K562 (cell line): ENCODE data around the gene ENG. TPM values are rescaled to one million over a fixed set of nuclear protein-coding genes. Genes with fewer than 3 reads are reported as not detected.
A peak's percentile ranks its signal among the peaks of the same experiment; 100 is the strongest.

Experiments used
- KLF6 ChIP-seq: fragments of 250-450 bp; sonication (Bioruptor Pico); IDR thresholded peaks from 2 replicates; pipeline ENCODE4 v1.4.0; 2020; ENCODE audit warnings: mild to moderate bottlenecking, moderate library complexity, borderline replicate concordance
- L3MBTL2 ChIP-seq: fragments of 450-650 bp; IDR thresholded peaks from 2 replicates; pipeline ENCODE4 v1.6.1; 2016; ENCODE audit warnings: mild to moderate bottlenecking, moderate library complexity
- LARP7 ChIP-seq: fragments of 450-650 bp; IDR thresholded peaks from 2 replicates; pipeline ENCODE4 v1.6.1; 2016
- NR4A1 ChIP-seq, 2 experiments: fragments of 250-450 bp in 1 of 2; fragments of 450-650 bp in 1 of 2; sonication (Bioruptor Pico) in 1 of 2; IDR thresholded peaks; 2 replicates each; pipeline versions ENCODE4 v1.4.0 to v1.6.1; 2016 to 2020; ENCODE audit warnings: mild to moderate bottlenecking in 2 of 2, missing compliant biosample characterization in 1 of 2, missing genetic modification characterization in 1 of 2, moderate library complexity in 1 of 2
- TAF7 ChIP-seq: fragments of 450-650 bp; IDR thresholded peaks from 2 replicates; pipeline ENCODE4 v1.6.1; 2016; ENCODE audit warnings: missing genetic modification characterization, missing compliant biosample characterization
- U2AF1 ChIP-seq: fragments of 200-400 bp; formaldehyde crosslinking; optimal IDR thresholded peaks from 2 replicates; pipeline ENCODE3; 2017; ENCODE audit warnings: mild to moderate bottlenecking, low read depth, low read length, moderate library complexity
- ZBTB9 ChIP-seq: fragments of 450-650 bp; formaldehyde crosslinking; IDR thresholded peaks from 2 replicates; pipeline ENCODE4 v1.4.0; 2020; ENCODE audit warnings: mild to moderate bottlenecking, moderate library complexity
- ZNF507 ChIP-seq: conservative IDR thresholded peaks from 2 replicates; pipeline ENCODE4 v1.6.1; 2017; ENCODE audit warnings: missing genetic modification characterization, missing compliant biosample characterization
- polyA plus RNA-seq, 8 experiments: library from polyadenylated mRNA; depleted of rRNA in 4 of 8; stranded (reverse) in 5 of 8; unstranded in 3 of 8; fragments of >200 nt; fragmentation: Nextera tagmentation in 2 of 8; fragmentation: Illumina TruSeq in 1 of 8; extraction: Ambion mirVana in 2 of 8; extraction: Trizol in 1 of 8; gene quantifications; 2 replicates each; pipeline versions ENCODE4 v1.2.1 to v1.2.3, GENCODE V29; 2011 to 2014; ENCODE audit warnings: inconsistent platforms in 1 of 8, missing spikeins in 1 of 8
- total RNA-seq, 7 experiments: library from RNA; depleted of rRNA in 6 of 7; stranded (reverse); fragments of >200 nt in 6 of 7; fragmentation: Illumina TruSeq in 2 of 7; extraction: Trizol in 2 of 7; gene quantifications; 2 replicates each; pipeline versions ENCODE4 v1.2.1 to v1.2.3, GENCODE V29; 2011 to 2021; ENCODE audit warnings: low replicate concordance in 1 of 7
- TF ChIP-seq, protein P1 (sequence below): fragments of 200-400 bp; formaldehyde crosslinking; IDR thresholded peaks from 2 replicates; pipeline ENCODE4 v1.6.1; 2017; ENCODE audit warnings: mild to moderate bottlenecking, low read depth, low read length, moderate library complexity
- TF ChIP-seq, protein P2 (sequence below), 3 experiments: IDR thresholded peaks in 2 of 3; conservative IDR thresholded peaks in 1 of 3; 2 replicates each; pipeline ENCODE4 v1.5.1; 2011 to 2012; ENCODE audit warnings: low read length in 3 of 3, mild to moderate bottlenecking in 3 of 3, control low read depth in 2 of 3, improper control_type of control experiment in 1 of 3, inconsistent platforms in 1 of 3, low read depth in 1 of 3, mixed read lengths in 1 of 3, moderate library complexity in 1 of 3; ENCODE audit not compliant: insufficient read depth in 2 of 3
- TF ChIP-seq, protein P3 (sequence below): sonication (generic); formaldehyde crosslinking; IDR thresholded peaks from 2 replicates; pipeline ENCODE4 v1.4.0; 2020; ENCODE audit warnings: mild to moderate bottlenecking, missing genetic modification reagents
- TF ChIP-seq, protein P4 (sequence below): sonication (generic); formaldehyde crosslinking; IDR thresholded peaks from 2 replicates; pipeline ENCODE4 v1.8.1; 2023; ENCODE audit warnings: mild to moderate bottlenecking, missing genetic modification reagents

Gene ENG
- total and polyA plus RNA-seq, 9 of the 15 experiments (the other 6 are each of a cell fraction or from before 2014, with no cell fraction given), result 0.04 to 0.40 (median 0.14) TPM; not detected in 1

GRCh38 chr9:127903557-127904475 is 49.4 kb upstream of the ENG start (continued):
- TF ChIP-seq ZBTB9 (CRISPR knock-in tag), result 0 out of 2 replicates have a peak, but pooled peaks have one; percentile 54
- TF ChIP-seq, protein P1, sequence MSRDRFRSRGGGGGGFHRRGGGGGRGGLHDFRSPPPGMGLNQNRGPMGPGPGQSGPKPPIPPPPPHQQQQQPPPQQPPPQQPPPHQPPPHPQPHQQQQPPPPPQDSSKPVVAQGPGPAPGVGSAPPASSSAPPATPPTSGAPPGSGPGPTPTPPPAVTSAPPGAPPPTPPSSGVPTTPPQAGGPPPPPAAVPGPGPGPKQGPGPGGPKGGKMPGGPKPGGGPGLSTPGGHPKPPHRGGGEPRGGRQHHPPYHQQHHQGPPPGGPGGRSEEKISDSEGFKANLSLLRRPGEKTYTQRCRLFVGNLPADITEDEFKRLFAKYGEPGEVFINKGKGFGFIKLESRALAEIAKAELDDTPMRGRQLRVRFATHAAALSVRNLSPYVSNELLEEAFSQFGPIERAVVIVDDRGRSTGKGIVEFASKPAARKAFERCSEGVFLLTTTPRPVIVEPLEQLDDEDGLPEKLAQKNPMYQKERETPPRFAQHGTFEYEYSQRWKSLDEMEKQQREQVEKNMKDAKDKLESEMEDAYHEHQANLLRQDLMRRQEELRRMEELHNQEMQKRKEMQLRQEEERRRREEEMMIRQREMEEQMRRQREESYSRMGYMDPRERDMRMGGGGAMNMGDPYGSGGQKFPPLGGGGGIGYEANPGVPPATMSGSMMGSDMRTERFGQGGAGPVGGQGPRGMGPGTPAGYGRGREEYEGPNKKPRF, result no peak
- 0 out of 2 replicates have a peak, but pooled peaks have one; percentile 18 for TF ChIP-seq TAF7 (tag)
- no peak for TF ChIP-seq LARP7
- TF ChIP-seq, protein P2, sequence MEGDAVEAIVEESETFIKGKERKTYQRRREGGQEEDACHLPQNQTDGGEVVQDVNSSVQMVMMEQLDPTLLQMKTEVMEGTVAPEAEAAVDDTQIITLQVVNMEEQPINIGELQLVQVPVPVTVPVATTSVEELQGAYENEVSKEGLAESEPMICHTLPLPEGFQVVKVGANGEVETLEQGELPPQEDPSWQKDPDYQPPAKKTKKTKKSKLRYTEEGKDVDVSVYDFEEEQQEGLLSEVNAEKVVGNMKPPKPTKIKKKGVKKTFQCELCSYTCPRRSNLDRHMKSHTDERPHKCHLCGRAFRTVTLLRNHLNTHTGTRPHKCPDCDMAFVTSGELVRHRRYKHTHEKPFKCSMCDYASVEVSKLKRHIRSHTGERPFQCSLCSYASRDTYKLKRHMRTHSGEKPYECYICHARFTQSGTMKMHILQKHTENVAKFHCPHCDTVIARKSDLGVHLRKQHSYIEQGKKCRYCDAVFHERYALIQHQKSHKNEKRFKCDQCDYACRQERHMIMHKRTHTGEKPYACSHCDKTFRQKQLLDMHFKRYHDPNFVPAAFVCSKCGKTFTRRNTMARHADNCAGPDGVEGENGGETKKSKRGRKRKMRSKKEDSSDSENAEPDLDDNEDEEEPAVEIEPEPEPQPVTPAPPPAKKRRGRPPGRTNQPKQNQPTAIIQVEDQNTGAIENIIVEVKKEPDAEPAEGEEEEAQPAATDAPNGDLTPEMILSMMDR (IDR thresholded peaks at IDR 0.05 in 2 of 3, conservative IDR thresholded peaks at IDR 0.05 in 1 of 3; ENCODE audit: insufficient read depth in 2 of 3, low read depth in 1 of 3, low read length in 3 of 3), result no peak
- no peak for TF ChIP-seq U2AF1
- no peak for TF ChIP-seq ZNF507 (tag)
- peak; percentile 10; the same call in 1 of the 2 replicates for TF ChIP-seq KLF6 (CRISPR knock-in tag)
- TF ChIP-seq L3MBTL2, result peak; percentile 15; the same call in 1 of the 2 replicates
- no peak for TF ChIP-seq NR4A1 (CRISPR knock-in tag; IDR thresholded peaks at IDR 0.05)
- TF ChIP-seq NR4A1 (tag; IDR thresholded peaks at IDR 0.05), result no peak; the same call in 1 of the 2 replicates
- TF ChIP-seq, protein P3, sequence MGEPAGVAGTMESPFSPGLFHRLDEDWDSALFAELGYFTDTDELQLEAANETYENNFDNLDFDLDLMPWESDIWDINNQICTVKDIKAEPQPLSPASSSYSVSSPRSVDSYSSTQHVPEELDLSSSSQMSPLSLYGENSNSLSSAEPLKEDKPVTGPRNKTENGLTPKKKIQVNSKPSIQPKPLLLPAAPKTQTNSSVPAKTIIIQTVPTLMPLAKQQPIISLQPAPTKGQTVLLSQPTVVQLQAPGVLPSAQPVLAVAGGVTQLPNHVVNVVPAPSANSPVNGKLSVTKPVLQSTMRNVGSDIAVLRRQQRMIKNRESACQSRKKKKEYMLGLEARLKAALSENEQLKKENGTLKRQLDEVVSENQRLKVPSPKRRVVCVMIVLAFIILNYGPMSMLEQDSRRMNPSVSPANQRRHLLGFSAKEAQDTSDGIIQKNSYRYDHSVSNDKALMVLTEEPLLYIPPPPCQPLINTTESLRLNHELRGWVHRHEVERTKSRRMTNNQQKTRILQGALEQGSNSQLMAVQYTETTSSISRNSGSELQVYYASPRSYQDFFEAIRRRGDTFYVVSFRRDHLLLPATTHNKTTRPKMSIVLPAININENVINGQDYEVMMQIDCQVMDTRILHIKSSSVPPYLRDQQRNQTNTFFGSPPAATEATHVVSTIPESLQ (CRISPR knock-in tag), result no peak
- TF ChIP-seq, protein P4, sequence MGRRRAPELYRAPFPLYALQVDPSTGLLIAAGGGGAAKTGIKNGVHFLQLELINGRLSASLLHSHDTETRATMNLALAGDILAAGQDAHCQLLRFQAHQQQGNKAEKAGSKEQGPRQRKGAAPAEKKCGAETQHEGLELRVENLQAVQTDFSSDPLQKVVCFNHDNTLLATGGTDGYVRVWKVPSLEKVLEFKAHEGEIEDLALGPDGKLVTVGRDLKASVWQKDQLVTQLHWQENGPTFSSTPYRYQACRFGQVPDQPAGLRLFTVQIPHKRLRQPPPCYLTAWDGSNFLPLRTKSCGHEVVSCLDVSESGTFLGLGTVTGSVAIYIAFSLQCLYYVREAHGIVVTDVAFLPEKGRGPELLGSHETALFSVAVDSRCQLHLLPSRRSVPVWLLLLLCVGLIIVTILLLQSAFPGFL (CRISPR knock-in tag), result no peak
